ENCODE data around the gene MAGEA2.
"Not testable (repeated sequence)": the region's sequence is repeated elsewhere in the genome, so short reads cannot be mapped to it uniquely, and the experiment has no call there.

Gene MAGEA2

DNA sequence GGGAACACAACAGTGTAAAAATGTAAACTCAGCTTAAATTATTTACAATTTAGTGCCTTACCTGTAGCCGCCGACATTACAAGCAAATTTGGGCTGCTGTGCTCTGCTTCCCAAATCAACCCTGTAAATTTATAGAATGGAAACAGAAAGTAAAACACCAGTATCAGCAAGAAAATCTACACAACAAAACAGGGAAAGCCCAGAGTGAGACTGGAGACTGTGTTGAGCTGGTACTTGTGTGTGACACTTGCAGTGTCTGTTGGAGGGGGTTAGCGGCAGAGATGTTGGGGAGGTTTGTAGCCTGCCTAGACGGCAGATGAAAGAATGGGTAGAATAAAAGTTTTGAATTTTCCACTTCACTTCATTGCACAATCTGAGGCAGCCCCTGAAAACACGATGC, 40.4 kb downstream of the MAGEA2 start:
- in situ Hi-C loops (cut with HindIII; ENCODE audit: low sequenced_read_pairs) = not testable (repeated sequence)

DNA sequence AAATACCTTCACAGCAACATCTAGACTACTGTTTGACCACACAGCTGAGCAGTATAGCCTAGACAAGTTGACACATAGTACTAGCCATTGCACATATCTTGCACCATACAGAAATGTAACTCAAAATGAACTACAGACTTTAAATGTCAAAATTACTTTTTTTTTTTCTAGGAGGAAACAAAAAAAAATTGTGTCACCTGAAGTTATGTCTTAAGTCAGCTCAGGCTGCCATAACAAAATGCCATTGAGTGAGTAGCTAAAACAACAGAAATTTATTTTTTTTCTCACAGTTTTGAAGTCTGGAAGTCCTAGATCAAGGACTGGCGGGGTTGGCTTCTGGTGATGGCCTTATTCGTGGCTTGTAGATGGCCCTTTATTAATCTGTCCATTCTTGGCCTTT, 44.5 kb downstream of the MAGEA2 start, which contains the start of gene CSAG2:
Gene CSAG2, minus strand, starts transcription at position 101 of the 400 bp plus-strand sequence. CDS start 161 bp downstream, outside the sequence.
- in situ Hi-C loops (cut with HindIII; ENCODE audit: low sequenced_read_pairs) = not testable (repeated sequence)

DNA sequence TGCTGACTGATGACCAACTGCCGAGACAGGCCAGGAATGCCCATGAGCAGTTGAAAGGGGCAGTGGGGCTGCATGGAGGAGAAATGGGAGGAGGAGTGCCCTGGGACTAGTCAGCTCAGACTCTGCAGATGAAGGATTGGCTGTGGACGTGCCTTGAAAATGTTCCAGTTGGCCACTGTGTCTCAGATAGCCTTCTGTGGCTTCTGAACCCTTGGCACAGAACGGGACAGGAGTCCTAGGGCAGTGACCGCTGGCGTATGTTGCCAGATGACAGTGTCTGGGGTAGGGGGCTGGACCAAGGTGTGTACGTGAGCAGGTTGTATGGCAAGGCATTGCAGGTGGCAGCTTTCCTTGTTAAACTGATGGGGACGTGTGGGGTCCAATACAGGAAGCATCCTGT, 47.1 kb downstream of the MAGEA2 start:
- in situ Hi-C loops (cut with HindIII; ENCODE audit: low sequenced_read_pairs) = not testable (repeated sequence)

- in situ Hi-C loops (cut with HindIII; ENCODE audit: low sequenced_read_pairs) = not testable (repeated sequence)
These were observed 53.3 kb downstream of the MAGEA2 start for GRCh38 chrX:152700390-152700789.
